GM23338 (cell line): ENCODE measurements around the gene PYURF. TPM values are rescaled to one million over a fixed set of nuclear protein-coding genes. Genes with fewer than 3 reads are reported as not detected.

Experiments
- ATAC-seq: fragments of 200-7000 bp; cut with Tn5 transposase; 3 replicates; pipeline ENCODE4 v1.9.1; 2020
- DNase-seq: peaks from one replicate; pipeline ENCODE4 v3.0.0-alpha.2; 2015; ENCODE audit warnings: low spot score
- H2AFZ ChIP-seq: fragments of 200-600 bp; sonication (generic); 2 replicates; pipeline ENCODE4 v1.8.0; 2016; ENCODE audit warnings: antibody characterized with exemption, mild to moderate bottlenecking, moderate library complexity
- H3F3A ChIP-seq: fragments of 200-600 bp; sonication (generic); replicated peaks from 2 replicates; pipeline ENCODE4 v1.8.0; 2017; ENCODE audit warnings: antibody characterized with exemption, mixed run types, low read depth
- H3K27ac ChIP-seq: fragments of 200-600 bp; sonication (generic); 2 replicates; pipeline ENCODE4 v1.6.1; 2016; ENCODE audit warnings: low read depth
- H3K27me3 ChIP-seq: fragments of 200-600 bp; sonication (generic); 2 replicates; pipeline ENCODE4 v1.8.0; 2016; ENCODE audit warnings: mild to moderate bottlenecking, mixed run types, moderate library complexity; ENCODE audit not compliant: insufficient read depth
- H3K36me3 ChIP-seq: fragments of 200-600 bp; sonication (generic); 2 replicates; pipeline ENCODE4 v1.8.0; 2016; ENCODE audit warnings: mild to moderate bottlenecking; ENCODE audit not compliant: insufficient read depth
- H3K4me1 ChIP-seq: fragments of 200-600 bp; sonication (generic); 2 replicates; pipeline ENCODE4 v1.8.0; 2016; ENCODE audit warnings: mild to moderate bottlenecking, moderate library complexity; ENCODE audit not compliant: insufficient read depth
- H3K4me2 ChIP-seq: fragments of 200-600 bp; sonication (generic); 2 replicates; pipeline ENCODE4 v1.7.1; 2017; ENCODE audit warnings: mixed run types
- H3K4me3 ChIP-seq: fragments of 200-600 bp; sonication (generic); 2 replicates; pipeline ENCODE4 v1.6.1; 2016; ENCODE audit warnings: mixed run types
- H3K79me2 ChIP-seq: fragments of 200-600 bp; sonication (generic); replicated peaks from 2 replicates; pipeline ENCODE4 v1.8.0; 2017; ENCODE audit warnings: mild to moderate bottlenecking; ENCODE audit not compliant: insufficient read depth
- H3K9me2 ChIP-seq: fragments of 200-600 bp; sonication (generic); 2 replicates; pipeline ENCODE4 v1.8.0; 2017; ENCODE audit not compliant: insufficient read depth
- H4K20me1 ChIP-seq: fragments of 200-600 bp; sonication (generic); replicated peaks from 2 replicates; pipeline ENCODE4 v1.8.0; 2017; ENCODE audit warnings: mild to moderate bottlenecking; ENCODE audit not compliant: insufficient read depth
- H3K27ac Mint-ChIP-seq: 2 replicates; pipeline ENCODE4 v1.8.0; 2020; ENCODE audit warnings: inconsistent platforms, mild to moderate bottlenecking, moderate library complexity, mixed read lengths
- H3K27me3 Mint-ChIP-seq: 3 replicates; pipeline ENCODE4 v1.8.0; 2022; ENCODE audit warnings: low read depth, mild to moderate bottlenecking, moderate library complexity, mixed read lengths, inconsistent platforms; ENCODE audit not compliant: insufficient read depth, poor library complexity
- H3K36me3 Mint-ChIP-seq: 3 replicates; pipeline ENCODE4 v1.8.0; 2021; ENCODE audit warnings: low read depth, mild to moderate bottlenecking, inconsistent platforms, moderate library complexity, mixed read lengths
- H3K4me1 Mint-ChIP-seq: 3 replicates; pipeline ENCODE4 v1.8.0; 2020; ENCODE audit warnings: mild to moderate bottlenecking, inconsistent platforms, mixed read lengths
- H3K4me3 Mint-ChIP-seq: 3 replicates; pipeline ENCODE4 v1.8.0; 2021; ENCODE audit warnings: moderate library complexity, mild to moderate bottlenecking, inconsistent platforms, mixed read lengths
- H3K9me3 Mint-ChIP-seq: 3 replicates; pipeline ENCODE4 v1.8.0; 2020; ENCODE audit warnings: moderate library complexity, mild to moderate bottlenecking, inconsistent platforms, mixed read lengths
- CREB1 ChIP-seq: fragments of 250-450 bp; sonication (Bioruptor Pico); IDR thresholded peaks from 2 replicates; pipeline ENCODE4 v1.5.0; 2020; ENCODE audit warnings: low read depth, mild to moderate bottlenecking, moderate library complexity
- CTCF ChIP-seq, 2 experiments: fragments of 200-600 bp in 1 of 2; sonication (generic) in 1 of 2; conservative IDR thresholded peaks; 2 replicates each; pipeline versions ENCODE4 v1.5.1 to v1.6.1; 2016 to 2017; ENCODE audit warnings: antibody characterized with exemption in 2 of 2, low read depth in 2 of 2, mild to moderate bottlenecking in 2 of 2, moderate library complexity in 1 of 2
- ETS1 ChIP-seq: IDR thresholded peaks from 2 replicates; pipeline ENCODE4 v1.6.1; 2016; ENCODE audit warnings: antibody characterized with exemption
- EZH2 ChIP-seq: fragments of 200-600 bp; sonication (generic); IDR thresholded peaks from one replicate; pipeline ENCODE4 v1.8.0; 2017; ENCODE audit warnings: antibody characterized with exemption, mild to moderate bottlenecking, low read depth; ENCODE audit not compliant: unreplicated experiment
- EZH2phosphoT487 ChIP-seq: fragments of 200-600 bp; sonication (generic); IDR thresholded peaks from one replicate; pipeline ENCODE4 v1.8.1; 2018; ENCODE audit warnings: antibody characterized with exemption; ENCODE audit not compliant: unreplicated experiment
- JUNB ChIP-seq: IDR thresholded peaks from one replicate; pipeline ENCODE4 v1.6.1; 2016; ENCODE audit warnings: antibody characterized with exemption; ENCODE audit not compliant: unreplicated experiment
- NANOG ChIP-seq: IDR thresholded peaks from 2 replicates; pipeline ENCODE4 v1.6.1; 2016; ENCODE audit warnings: antibody characterized with exemption, borderline replicate concordance
- POLR2AphosphoS5 ChIP-seq: IDR thresholded peaks from 2 replicates; pipeline ENCODE4 v1.6.1; 2016; ENCODE audit warnings: antibody characterized with exemption, low read depth
- REST ChIP-seq: IDR thresholded peaks from one replicate; pipeline ENCODE4 v1.6.1; 2018; ENCODE audit warnings: antibody characterized with exemption; ENCODE audit not compliant: unreplicated experiment
- STAT1 ChIP-seq: IDR thresholded peaks from one replicate; pipeline ENCODE4 v1.6.1; 2016; ENCODE audit warnings: antibody characterized with exemption; ENCODE audit not compliant: unreplicated experiment
- ZNF114 ChIP-seq: fragments of 250-450 bp; sonication (Bioruptor Pico); IDR thresholded peaks from 2 replicates; pipeline ENCODE4 v1.5.0; 2020; ENCODE audit warnings: mild to moderate bottlenecking, moderate library complexity
- ZNF331 ChIP-seq: fragments of 250-450 bp; sonication (Bioruptor Pico); IDR thresholded peaks from 2 replicates; pipeline ENCODE4 v1.5.0; 2020; ENCODE audit warnings: low read depth, mild to moderate bottlenecking, moderate library complexity
- ZNF462 ChIP-seq: fragments of 250-450 bp; sonication (Bioruptor Pico); IDR thresholded peaks from 2 replicates; pipeline ENCODE4 v1.5.0; 2020; ENCODE audit warnings: mild to moderate bottlenecking, moderate library complexity
- polyA plus RNA-seq: library from polyadenylated mRNA; unstranded; fragments of >200 nt; fragmentation: Nextera tagmentation; extraction: Ambion mirVana; gene quantifications from 2 replicates; pipeline ENCODE4 v1.2.1, GENCODE V29; 2016
- total RNA-seq: library from RNA; depleted of rRNA; stranded (reverse); fragments of >200 nt; shearing (Covaris generic); gene quantifications from 2 replicates; pipeline ENCODE4 v1.2.3, GENCODE V29; 2014

Gene PYURF
- total and polyA plus RNA-seq, 2 experiments from 2014 or later: 65.3 to 116 TPM

GRCh38 chr4:88478247-88478646 lies 45.3 kb downstream of the PYURF start:
- H3K4me3 ChIP-seq: no peak overlapping the region
- no peaks in the 10 kb centered on the region for H3K9me3 Mint-ChIP-seq
- H3K4me3 Mint-ChIP-seq: no peak overlapping the region
- H3K4me2 ChIP-seq: no peak overlapping the region
- DNase-seq (no peak), ATAC-seq (no peak)
- peaks cover 5% of the 10 kb centered on the region; the same call in 1 of the 2 replicates for H3K36me3 ChIP-seq
- no peaks in the 10 kb centered on the region for H4K20me1 ChIP-seq
- no peak for TF ChIP-seq CREB1 (CRISPR knock-in tag)
- TF ChIP-seq ZNF114 (CRISPR knock-in tag): no peak
- TF ChIP-seq EZH2: no peak
- TF ChIP-seq CTCF (conservative IDR thresholded peaks at IDR 0.05; ENCODE audit: low read depth in 2 of 2): no peak
- no peak for TF ChIP-seq JUNB
- TF ChIP-seq STAT1: no peak
- TF ChIP-seq ZNF331 (CRISPR knock-in tag): no peak
- TF ChIP-seq ETS1: no peak
- no peak for TF ChIP-seq REST
- TF ChIP-seq EZH2phosphoT487: no peak
- TF ChIP-seq ZNF462 (CRISPR knock-in tag): no peak
- TF ChIP-seq NANOG: no peak
- no peak for TF ChIP-seq POLR2AphosphoS5
- no peaks in the 10 kb centered on the region for H3K79me2 ChIP-seq
- H3K9me2 ChIP-seq: no peaks in the 10 kb centered on the region
- no peak overlapping the region for H2AFZ ChIP-seq
- no peaks in the 10 kb centered on the region for H3K4me1 ChIP-seq
- H3K36me3 Mint-ChIP-seq: peaks cover 4% of the 10 kb centered on the region; the same call in 1 of the 3 replicates
- no peaks in the 10 kb centered on the region for H3F3A ChIP-seq
- peaks cover 3% of the 10 kb centered on the region for H3K27me3 Mint-ChIP-seq
- H3K27ac Mint-ChIP-seq: no peak overlapping the region
- H3K27ac ChIP-seq: no peak overlapping the region
- H3K4me1 Mint-ChIP-seq: peaks cover 4% of the 10 kb centered on the region; the same call in 1 of the 3 replicates
- no peaks in the 10 kb centered on the region for H3K27me3 ChIP-seq
